SIG-M5 treated with dmso at 0.1 percent for 504 hours (cell line): Measurements from ENCODE around the gene S100A16.
"Not testable (repeated sequence)": the region's sequence is repeated elsewhere in the genome, so short reads cannot be mapped to it uniquely, and the experiment has no call there.

Experiments
- DNase-seq: peaks from one replicate; lab custom pipeline; 2025; ENCODE audit not compliant: unreplicated experiment; lab: John Stamatoyannopoulos, UW

S100A16 gene

DNA sequence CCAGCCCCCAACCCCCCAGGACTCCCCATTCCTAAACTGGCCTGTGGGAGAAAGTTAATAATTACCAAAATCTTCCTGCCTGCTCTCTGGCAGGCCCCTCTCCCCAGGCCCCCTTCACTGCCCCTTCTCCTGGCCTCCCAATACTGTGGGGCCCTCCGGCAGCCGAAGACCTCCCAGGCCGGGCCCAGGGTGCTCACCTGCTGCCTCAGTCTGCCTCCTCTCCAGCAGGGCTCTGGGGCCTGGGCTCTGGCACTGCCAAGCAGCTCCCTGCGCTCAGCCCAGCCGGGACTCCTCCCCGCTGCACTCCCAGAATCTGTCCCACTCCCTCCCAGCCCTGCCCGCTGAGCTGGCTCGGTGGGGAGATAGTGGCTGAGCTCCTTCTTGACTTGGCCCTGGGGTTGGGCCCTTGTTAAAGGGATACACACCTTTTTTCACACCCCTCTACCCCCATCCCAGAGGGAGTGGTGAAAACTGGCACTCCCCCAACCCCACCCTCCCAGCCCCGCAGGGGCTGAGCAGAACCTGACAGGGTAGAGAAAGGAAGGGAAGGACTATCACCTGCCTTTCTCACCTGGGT, at the start of gene S100A16:
Gene S100A16 (minus strand): TSS at position 383 of the 577 bp plus-strand sequence. CDS start 4,986 bp downstream, outside the sequence.
- no peak for DNase-seq

GRCh38 chr1:153662269-153662668, 49.3 kb upstream of the S100A16 start:
- DNase-seq = no peak

- no peak for DNase-seq
Measured at GRCh38 chr1:153661111-153661708, 48.3 kb upstream of the S100A16 start.

- no peak for DNase-seq
Measured at GRCh38 chr1:153659656-153660055, 46.7 kb upstream of the S100A16 start.

DNA sequence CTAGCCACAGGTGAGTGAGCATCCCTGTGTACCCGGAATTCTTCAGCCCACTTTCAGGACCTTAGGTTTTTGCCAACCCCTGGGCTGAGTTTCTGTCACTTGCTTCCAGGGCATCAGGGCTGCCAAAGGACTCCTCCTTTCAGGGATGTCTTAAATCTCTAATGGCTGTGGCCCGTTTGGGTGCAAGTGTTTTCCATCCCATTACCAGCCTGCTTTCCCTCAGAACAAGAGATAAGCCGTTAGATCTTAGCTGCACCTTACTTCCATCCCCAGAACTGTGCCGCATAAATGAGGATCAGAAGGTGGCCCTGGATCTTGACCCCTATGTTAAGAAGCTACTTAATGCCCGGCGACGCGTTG, 46.2 kb upstream of the S100A16 start:
- DNase-seq = no peak

DNA sequence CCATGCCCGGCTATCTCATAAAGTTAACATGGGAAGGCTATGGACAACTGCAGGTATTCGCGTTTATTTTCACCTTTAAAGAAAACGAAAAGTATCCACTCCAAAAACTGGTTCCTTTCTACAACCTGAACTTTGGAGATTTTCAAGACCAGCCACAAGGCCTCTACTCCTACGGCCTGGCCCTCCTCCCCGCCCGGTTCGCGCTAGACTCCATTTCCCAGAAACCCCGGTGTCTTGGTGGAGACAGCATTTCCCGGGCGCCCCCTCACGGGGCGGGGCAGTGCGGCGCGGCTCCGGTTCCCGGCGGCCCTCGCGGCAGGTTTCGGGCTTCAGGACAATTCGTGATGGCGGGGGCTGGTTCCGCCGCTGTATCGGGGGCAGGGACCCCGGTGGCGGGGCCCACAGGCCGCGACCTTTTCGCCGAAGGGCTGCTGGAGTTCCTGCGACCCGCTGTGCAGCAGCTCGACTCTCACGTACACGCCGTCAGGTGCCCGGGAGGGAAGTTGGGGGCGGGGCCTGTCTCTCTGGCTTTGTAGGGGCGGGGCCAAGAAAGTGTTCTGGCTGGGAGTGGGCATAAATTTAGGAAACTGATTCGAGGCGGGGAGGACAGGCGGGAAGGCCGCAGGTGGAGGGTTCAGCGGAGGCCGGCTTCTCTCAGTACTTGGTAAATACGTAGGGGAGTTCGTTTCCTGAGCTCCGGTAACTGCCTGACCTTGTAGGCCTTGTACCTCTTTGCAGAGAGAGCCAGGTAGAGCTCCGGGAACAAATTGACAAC, 45.6 kb upstream of the S100A16 start, which contains the start of gene SNAPIN:
Gene SNAPIN (plus strand): TSS at position 304 of the 775 bp plus-strand sequence. CDS start 41 bp downstream, at position 345.
- DNase-seq = peak; percentile 93

DNA sequence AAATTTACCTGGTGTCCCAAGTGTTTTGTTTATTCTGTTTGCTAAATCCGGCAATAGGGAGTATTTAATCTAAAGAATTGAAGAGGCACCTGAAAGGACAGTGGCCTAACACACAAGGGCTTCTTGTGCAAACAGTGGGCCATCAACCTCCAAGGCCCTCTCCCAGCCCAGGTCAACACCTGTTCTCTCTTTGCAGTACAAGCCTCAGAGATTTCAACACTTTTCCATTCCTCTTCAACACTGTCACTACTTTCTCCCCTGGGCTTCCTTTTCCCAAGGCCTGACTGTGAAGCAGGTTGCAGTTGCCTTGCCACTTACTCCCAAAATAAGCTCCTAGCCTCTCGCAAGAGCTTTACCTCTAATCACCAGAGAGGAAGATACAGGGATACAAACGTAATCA, 42.4 kb upstream of the S100A16 start:
- no peak for DNase-seq

DNA sequence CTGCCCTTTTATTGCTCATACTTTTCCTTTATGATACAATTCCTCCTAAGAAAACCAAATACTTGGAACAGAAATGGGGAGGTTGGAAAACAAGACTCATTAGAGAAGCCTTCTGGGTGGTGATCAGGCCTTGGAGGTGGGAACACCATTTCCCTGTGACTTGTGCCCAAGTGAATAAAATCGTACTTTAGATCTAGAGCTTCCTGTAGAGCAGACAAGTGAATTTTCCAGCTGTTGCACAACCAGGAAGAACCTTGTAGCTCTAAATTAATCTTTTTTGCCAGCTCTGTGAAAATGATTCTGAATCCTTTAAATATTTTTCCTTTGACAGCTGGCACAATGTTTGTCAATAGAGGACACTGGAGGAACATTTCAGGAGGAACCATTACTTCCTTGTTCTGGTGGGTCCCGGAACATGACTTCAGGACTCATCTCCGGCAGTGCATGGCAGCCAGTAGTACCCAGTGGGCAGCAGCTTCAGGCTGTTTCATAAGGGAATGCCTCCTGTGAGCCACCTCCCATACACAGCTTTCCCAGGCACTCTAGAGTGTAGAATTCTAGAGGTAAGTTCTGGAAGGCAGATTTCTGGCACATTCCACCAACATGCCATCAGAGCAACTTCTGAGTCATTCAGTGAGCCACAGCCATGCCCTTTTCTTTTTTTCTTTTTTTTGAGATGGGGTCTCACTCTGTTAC, 40.0 kb upstream of the S100A16 start:
- DNase-seq = no peak

- DNase-seq = no peak
Measured at GRCh38 chr1:153651771-153652170, 38.8 kb upstream of the S100A16 start.

DNA sequence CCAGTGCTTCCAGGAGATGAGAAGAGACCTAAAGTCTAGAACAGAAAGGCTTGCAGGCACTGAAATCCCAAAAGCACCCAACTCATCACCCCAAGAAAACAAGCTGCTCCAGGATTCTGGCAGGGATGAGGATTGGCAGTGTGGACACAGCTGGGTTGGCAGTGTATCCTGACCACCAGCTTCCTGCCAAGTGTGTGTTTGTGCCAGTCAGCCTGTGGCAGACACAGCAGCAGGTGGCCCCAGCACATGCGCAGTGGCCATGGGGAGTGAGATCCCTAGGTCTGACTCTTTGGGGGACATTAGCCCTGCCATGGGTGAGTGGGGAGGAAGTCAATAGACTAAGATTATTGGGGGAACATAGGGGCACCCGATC, 36.9 kb upstream of the S100A16 start:
- no peak for DNase-seq

DNA sequence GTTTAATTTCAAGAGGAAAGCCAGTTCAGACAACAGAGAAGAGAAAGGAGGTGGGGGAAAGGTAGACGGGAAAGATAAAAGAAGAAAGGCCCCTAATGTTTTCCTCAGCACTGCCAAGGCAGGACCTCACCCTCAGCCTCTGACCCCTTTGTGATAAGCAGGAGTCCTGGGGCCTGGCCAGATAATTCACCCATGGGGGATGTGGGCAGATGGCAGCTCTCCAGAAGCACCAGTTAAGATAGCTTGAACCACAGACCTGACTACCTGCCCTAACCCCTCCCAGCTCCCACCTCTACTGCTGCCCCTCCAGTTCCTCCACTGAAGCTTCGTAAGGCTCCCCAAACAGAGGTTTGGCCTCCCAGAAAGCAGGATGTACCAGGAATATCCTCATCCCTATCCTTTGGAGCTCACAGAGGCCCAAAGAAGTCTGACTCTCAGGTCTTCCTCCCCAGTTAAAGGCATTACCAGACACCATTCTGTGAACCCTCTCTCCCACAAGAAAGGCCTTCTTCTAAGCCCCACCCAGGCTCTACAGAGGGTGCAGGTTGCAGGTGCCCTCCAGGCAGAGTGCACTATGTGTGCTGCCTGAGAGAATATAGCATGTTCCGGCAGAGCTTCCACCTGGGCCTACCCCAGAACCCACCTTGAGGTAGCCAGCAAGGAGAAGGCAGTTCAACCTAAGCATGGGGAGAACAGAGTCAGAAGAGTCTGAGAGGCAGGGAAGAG, 36.4 kb upstream of the S100A16 start:
- DNase-seq = no peak

DNA sequence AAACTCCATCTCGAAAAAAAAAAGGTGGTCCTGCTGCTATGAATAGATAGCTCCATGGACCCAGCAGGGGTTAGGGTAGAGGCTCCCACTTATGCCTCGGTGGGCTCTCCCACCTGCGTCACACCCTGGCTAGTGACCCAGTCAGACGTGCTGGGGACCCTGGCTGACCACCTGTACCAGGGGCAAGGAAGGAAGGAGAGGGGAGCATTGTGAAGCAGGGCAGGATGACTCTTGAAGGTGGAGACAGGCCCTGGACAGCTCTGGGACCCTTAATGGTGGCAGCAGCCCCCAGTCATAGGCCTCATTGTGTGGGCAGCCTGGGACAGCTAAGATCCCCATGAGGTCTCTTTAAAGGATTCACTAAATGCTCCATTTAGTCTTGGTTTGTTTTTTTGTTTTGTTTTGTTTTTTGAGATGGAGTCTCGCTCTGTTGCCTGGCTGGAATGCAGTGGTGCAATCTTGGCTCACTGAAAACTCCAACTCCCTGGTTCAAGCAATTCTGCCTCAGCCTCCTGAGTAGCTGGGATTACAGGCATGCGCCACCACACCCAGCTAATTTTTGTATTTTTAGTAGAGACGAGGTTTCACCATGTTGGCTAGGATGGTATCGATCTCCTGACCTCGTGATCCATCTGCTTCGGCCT, 35.2 kb upstream of the S100A16 start:
- DNase-seq = no peak

- no peak for DNase-seq
Measured at GRCh38 chr1:153647346-153647714, 34.4 kb upstream of the S100A16 start.

DNA sequence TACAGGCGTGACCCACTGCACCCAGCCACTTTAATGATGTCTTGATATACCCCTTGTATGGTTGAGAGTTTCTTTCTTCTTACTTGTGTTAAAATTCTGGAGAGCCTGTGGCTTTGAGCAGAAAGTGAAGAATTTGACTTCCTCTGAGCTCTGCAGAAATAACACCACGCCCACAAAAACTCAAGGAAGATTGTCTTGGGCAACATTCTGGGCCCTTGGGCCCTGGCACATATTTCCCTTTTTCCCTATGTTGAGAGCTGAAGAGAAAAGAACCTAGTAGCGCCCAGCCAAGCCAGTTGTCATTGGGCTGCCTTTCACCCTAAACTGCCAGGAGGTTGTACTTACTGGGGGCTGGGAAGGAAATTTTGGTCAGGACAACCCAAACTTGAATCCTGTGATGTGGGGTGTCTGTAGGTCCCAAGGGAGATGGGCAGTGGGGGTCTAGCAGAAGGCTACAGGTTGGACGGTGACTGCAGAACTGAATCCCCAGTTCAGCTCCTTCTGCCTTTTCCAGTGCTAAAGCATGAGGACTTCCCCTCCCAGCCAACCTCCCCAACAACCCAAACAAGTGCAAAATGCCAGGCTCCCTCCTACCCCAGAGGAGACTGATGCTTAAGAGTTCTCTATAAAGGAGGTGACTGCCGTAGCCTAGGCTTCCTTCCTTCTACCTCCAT, 33.9 kb upstream of the S100A16 start:
- DNase-seq = peak; percentile 43

GRCh38 chr1:153643816-153644215, 30.9 kb upstream of the S100A16 start:
- no peak for DNase-seq

DNA sequence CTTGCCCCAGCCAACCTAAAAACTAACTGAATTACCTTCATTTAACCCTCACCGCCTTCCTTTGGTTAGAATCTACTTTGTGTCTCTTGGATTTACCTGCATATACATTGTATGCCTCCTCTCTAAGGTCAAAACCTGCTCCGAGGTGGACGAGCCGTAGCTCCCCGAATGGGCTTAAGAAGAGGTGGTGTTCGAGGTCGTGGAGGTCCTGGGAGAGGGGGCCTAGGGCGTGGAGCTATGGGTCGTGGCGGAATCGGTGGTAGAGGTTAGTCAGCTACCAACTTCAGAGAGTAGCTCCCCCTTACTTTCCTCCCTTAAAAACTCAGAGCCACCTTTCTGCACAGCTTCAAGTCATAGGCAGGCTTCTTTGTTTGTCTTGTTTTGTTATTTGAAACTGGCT, 30.2 kb upstream of the S100A16 start:
- DNase-seq = no peak

DNA sequence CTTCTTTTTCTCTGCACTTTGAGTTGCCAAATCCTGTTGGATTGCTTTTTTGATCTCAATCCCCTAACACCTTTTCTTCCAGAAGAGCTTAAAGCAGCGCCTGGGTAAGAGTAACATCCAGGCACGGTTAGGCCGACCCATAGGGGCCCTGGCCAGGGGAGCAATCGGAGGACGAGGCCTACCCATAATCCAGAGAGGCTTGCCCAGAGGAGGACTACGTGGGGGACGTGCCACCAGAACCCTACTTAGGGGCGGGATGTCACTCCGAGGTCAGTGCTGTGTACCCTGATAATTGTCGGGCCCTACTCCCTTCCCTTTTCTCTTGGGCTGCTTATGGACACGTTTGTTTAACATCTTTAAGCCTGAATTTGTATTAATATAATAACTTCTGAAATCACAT, 29.2 kb upstream of the S100A16 start:
- DNase-seq = no peak

DNA sequence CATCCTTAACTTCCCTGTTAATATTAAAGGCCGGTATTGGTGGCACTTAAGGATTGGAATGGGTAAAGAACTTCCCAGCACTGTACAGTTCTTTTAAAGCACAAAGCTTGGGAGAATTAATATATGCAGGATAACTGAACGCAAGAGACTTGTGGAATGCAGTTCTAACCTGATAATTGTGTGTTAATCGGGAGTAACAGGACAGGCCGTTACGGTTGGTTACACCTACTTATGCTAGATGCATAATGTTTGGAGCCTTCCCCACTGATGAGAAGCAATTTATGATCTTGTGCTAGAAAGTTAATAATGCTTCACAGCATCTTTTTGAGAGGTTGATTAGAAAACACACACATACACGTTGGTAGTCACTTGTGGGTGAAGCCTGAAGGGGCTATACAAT, 27.9 kb upstream of the S100A16 start:
- no peak for DNase-seq

DNA sequence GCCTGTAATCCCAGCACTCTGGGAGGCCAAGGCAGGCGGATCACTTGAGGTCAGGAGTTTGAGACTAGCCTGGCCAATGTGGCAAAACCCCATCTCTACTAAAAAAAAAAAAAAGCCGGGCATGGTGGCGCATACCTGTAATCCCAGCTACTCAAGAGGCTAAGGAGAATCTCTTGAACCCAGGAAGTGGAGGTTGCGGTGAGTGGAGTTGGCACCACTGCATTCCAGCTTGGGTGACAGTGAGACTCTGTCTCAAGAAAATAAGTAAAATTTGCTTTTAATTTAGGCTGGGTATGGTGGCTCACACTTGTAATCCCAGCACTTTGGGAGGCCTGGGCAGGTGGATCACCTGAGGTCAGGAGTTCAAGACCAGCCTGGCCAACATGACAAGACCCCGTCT, 27.3 kb upstream of the S100A16 start:
- DNase-seq = not testable (repeated sequence)

- no peak for DNase-seq
Measured at GRCh38 chr1:153639280-153639679, 26.3 kb upstream of the S100A16 start.
